K562 (cell line): ENCODE measurements around the gene IMP4. TPM values are rescaled to one million over a fixed set of nuclear protein-coding genes. Genes with fewer than 3 reads are reported as not detected.

ENCODE experiments used
- ATAC-seq: fragments of 200-7000 bp; cut with Tn5 transposase; 3 replicates; pipeline ENCODE4 v1.9.1; 2020; ENCODE audit warnings: moderate library complexity
- BruUV-seq: library from RNA; stranded (reverse); fragments of 400-500 nt; replicated peaks from 2 replicates; lab custom pipeline; 2021; lab: Mats Ljungman, UMichigan
- CTCF ChIA-PET: fragments of 300-600 bp; formaldehyde crosslinking; extraction: SDS; loops from one replicate; lab custom pipeline; 2021; ENCODE audit warnings: low intra/inter-chr PET ratio; lab: Yijun Ruan, JAX
- POLR2A ChIA-PET: fragments of 300-600, 350-650 bp; sonication (Branson Sonifier 250); formaldehyde crosslinking; extraction: SDS; loops from one replicate; lab custom pipeline; 2021; ENCODE audit warnings: antibody characterized with exemption, inconsistent platforms; lab: Yijun Ruan, JAX
- DNase-seq, 4 experiments: peaks; one replicate each; pipeline versions ENCODE4 v3.0.0 to v3.0.0-alpha.2; 2011 to 2018; ENCODE audit warnings: low spot score in 3 of 4, mixed read lengths in 3 of 4; ENCODE audit errors: extremely low read depth in 1 of 4
- FAIRE-seq: peaks from 2 replicates; lab custom pipeline; 2011; peaks lifted over from hg19 to GRCh38; lab: Jason Lieb, UNC
- H2AFZ ChIP-seq: 2 replicates; pipeline ENCODE4 v1.6.0; 2011; ENCODE audit warnings: low read depth, low read length, control low read depth, inconsistent platforms
- H3K27ac ChIP-seq: fragments of 200-600 bp; 3 replicates; pipeline ENCODE4 v1.8.0; 2011; ENCODE audit warnings: low read depth, mild to moderate bottlenecking, control low read depth, inconsistent platforms, low read length, moderate library complexity, mixed read lengths; ENCODE audit errors: extremely low read depth
- H3K27me3 ChIP-seq, 2 experiments: fragments of 300-600 bp in 1 of 2; 2 replicates in 1 of 2; 3 replicates in 1 of 2; pipeline versions ENCODE4 v1.6.0 to v1.8.0; 2011; ENCODE audit warnings: inconsistent platforms in 2 of 2, low read length in 2 of 2, mild to moderate bottlenecking in 1 of 2, mixed read lengths in 1 of 2, moderate library complexity in 1 of 2; ENCODE audit not compliant: control insufficient read depth in 2 of 2, insufficient read depth in 2 of 2
- H3K36me3 ChIP-seq: fragments of 300-600 bp; 3 replicates; pipeline ENCODE4 v1.8.0; 2011; ENCODE audit warnings: mild to moderate bottlenecking, low read length, inconsistent platforms; ENCODE audit not compliant: control insufficient read depth, insufficient read depth
- H3K4me1 ChIP-seq, 2 experiments: fragments of 200-600 bp in 1 of 2; replicated peaks in 1 of 2; 2 replicates in 1 of 2; 3 replicates in 1 of 2; pipeline versions ENCODE4 v1.5.1 to v1.8.0; 2011; ENCODE audit warnings: inconsistent platforms in 2 of 2, low read length in 2 of 2, mild to moderate bottlenecking in 1 of 2, mixed read lengths in 1 of 2, moderate library complexity in 1 of 2; ENCODE audit not compliant: control insufficient read depth in 2 of 2, insufficient read depth in 2 of 2
- H3K4me2 ChIP-seq: 2 replicates; pipeline ENCODE4 v1.6.1; 2011; ENCODE audit warnings: low read length, control low read depth, inconsistent platforms, mixed read lengths; ENCODE audit not compliant: insufficient read depth
- H3K4me3 ChIP-seq: fragments of 200-600 bp; sonication (generic), shearing (Covaris generic); 2 replicates; pipeline ENCODE4 v1.5.1; 2016; ENCODE audit warnings: control low read depth, inconsistent platforms
- H3K79me2 ChIP-seq: fragments of 200-600 bp; 3 replicates; pipeline ENCODE4 v1.8.0; 2011; ENCODE audit warnings: low read length, inconsistent platforms; ENCODE audit not compliant: control insufficient read depth, insufficient read depth
- H3K9ac ChIP-seq, 2 experiments: 2 replicates each; pipeline versions ENCODE4 v1.6.0 to v1.6.1; 2011; ENCODE audit warnings: low read depth in 2 of 2, low read length in 2 of 2, control low read depth in 1 of 2, inconsistent platforms in 1 of 2, mild to moderate bottlenecking in 1 of 2, mixed read lengths in 1 of 2; ENCODE audit not compliant: insufficient read depth in 1 of 2
- H3K9me1 ChIP-seq: one replicate; pipeline ENCODE4 v1.6.0; 2011; ENCODE audit warnings: inconsistent platforms, mild to moderate bottlenecking, low read length, moderate library complexity; ENCODE audit not compliant: control insufficient read depth, insufficient read depth
- H3K9me3 ChIP-seq: replicated peaks from 2 replicates; pipeline ENCODE4 v1.5.1; 2011; ENCODE audit warnings: low read depth, low read length, inconsistent platforms; ENCODE audit not compliant: control insufficient read depth, insufficient read depth
- H4K20me1 ChIP-seq: replicated peaks from 2 replicates; pipeline ENCODE4 v1.6.1; 2011; ENCODE audit warnings: low read length, inconsistent platforms, mixed read lengths; ENCODE audit not compliant: control insufficient read depth, insufficient read depth
- CBFA2T3 ChIP-seq: fragments of 450-650 bp; IDR thresholded peaks from 2 replicates; pipeline ENCODE4 v1.6.1; 2017
- ETS2 ChIP-seq: IDR thresholded peaks from 2 replicates; pipeline ENCODE4 v1.6.1; 2016; ENCODE audit warnings: borderline replicate concordance, missing genetic modification characterization, mild to moderate bottlenecking, moderate library complexity, missing compliant biosample characterization; ENCODE audit not compliant: poor library complexity, severe bottlenecking
- HEY1 ChIP-seq: fragments of 250-450 bp; sonication (Bioruptor Pico); IDR thresholded peaks from 2 replicates; pipeline ENCODE4 v1.5.0; 2020; ENCODE audit warnings: mild to moderate bottlenecking, moderate library complexity, borderline replicate concordance
- MBD2 ChIP-seq: sonication (generic); IDR thresholded peaks from 2 replicates; pipeline ENCODE4 v1.6.1; 2016; ENCODE audit warnings: low read depth, borderline replicate concordance
- NFATC3 ChIP-seq: fragments of 450-650 bp; IDR thresholded peaks from 2 replicates; pipeline ENCODE4 v1.6.1; 2017; ENCODE audit warnings: mild to moderate bottlenecking
- PCBP1 ChIP-seq: fragments of 200-400 bp; formaldehyde crosslinking; IDR thresholded peaks from 2 replicates; pipeline ENCODE4 v1.6.1; 2018; ENCODE audit warnings: mild to moderate bottlenecking, low read depth, low read length; ENCODE audit not compliant: poor library complexity, severe bottlenecking
- ZNF24 ChIP-seq: fragments of 450-650 bp; IDR thresholded peaks from 2 replicates; pipeline ENCODE4 v1.6.1; 2016
- WGBS: fragments of 100-300 bp; shearing (Covaris generic); methylation state at CpG from one replicate; pipeline ENCODE4 v1.1.6; 2016; ENCODE audit warnings: low coverage, mixed read lengths; ENCODE audit not compliant: insufficient coverage; ENCODE audit errors: missing lambda C conversion rate; 5-methylcytosine and 5-hydroxymethylcytosine counted together
- in situ Hi-C: fragments of 300-500 bp; cut with MboI; formaldehyde crosslinking; loops from 4 replicates; pipeline ENCODE4 v1.15.0; 2018; ENCODE audit warnings: inconsistent platforms, mixed read lengths
- intact Hi-C: fragments of 100-400 bp; cut with micrococcal nuclease; formaldehyde crosslinking; loops from 2 replicates; pipeline ENCODE4 v1.14.2; 2022
- polyA plus RNA-seq, 8 experiments: library from polyadenylated mRNA; depleted of rRNA in 4 of 8; stranded (reverse) in 5 of 8; unstranded in 3 of 8; fragments of >200 nt; fragmentation: Nextera tagmentation in 2 of 8; fragmentation: Illumina TruSeq in 1 of 8; extraction: Ambion mirVana in 2 of 8; extraction: Trizol in 1 of 8; gene quantifications; 2 replicates each; pipeline versions ENCODE4 v1.2.1 to v1.2.3, GENCODE V29; 2011 to 2014; ENCODE audit warnings: inconsistent platforms in 1 of 8, missing spikeins in 1 of 8
- total RNA-seq, 7 experiments: library from RNA; depleted of rRNA in 6 of 7; stranded (reverse); fragments of >200 nt in 6 of 7; fragmentation: Illumina TruSeq in 2 of 7; extraction: Trizol in 2 of 7; gene quantifications; 2 replicates each; pipeline versions ENCODE4 v1.2.1 to v1.2.3, GENCODE V29; 2011 to 2021; ENCODE audit warnings: low replicate concordance in 1 of 7
- TF ChIP-seq, protein P1 (sequence below): fragments of 450-650 bp; conservative IDR thresholded peaks from 2 replicates; pipeline ENCODE4 v1.6.1; 2016; ENCODE audit warnings: missing genetic modification characterization, low read depth, mild to moderate bottlenecking, missing compliant biosample characterization, moderate library complexity

IMP4 gene
- total and polyA plus RNA-seq, 9 of the 15 experiments (the other 6 are each of a cell fraction or from before 2014, with no cell fraction given) = 35.4 to 209 (median 100.0) TPM

DNA sequence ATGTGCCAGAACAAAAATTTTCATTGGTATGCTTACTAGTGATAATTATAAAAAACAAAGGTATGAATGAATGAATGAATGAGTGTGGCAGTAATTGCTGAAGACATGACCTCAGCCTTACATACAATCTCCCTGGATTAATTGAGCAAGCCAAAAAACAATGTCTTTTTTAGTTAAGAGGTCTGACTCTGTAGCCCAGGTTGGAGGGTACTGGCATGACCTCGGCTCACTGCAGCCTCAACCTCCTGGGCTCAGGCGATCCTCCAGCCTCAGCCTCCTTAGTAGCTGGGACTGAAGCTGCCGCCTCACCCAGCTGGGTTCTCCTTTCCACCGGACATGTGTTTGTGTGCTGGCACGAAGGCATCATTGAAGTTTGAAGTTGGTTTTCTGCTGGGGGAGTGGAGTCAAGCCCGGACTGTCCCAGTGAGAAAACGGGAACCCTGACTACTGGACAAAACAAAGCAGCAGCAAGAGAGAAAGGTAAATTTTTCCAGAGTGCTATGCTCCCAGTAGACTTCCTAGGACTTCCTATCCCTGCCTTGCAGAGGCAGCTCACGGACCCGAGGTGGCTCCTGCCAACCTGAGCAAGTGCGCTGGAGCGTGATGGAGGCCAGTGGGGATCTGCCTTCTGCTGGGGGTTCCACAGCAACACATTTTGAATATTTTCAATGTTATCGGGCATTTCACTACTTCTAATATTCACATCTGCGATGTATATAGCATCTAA is 6.4 kb upstream of the IMP4 start:
- H3K4me3 ChIP-seq = peak overlapping the region; percentile 19; the same call in 1 of the 2 replicates
- H3K9me3 ChIP-seq = no peaks in the 10 kb centered on the region
- H3K27me3 ChIP-seq = no peaks in the 10 kb centered on the region
- no peak overlapping the region for H3K27ac ChIP-seq
- no peaks in the 10 kb centered on the region for H4K20me1 ChIP-seq
- no peak for DNase-seq
- no peak for ATAC-seq
- peak overlapping the region; percentile 83 for H2AFZ ChIP-seq
- intact Hi-C loops (no loop called here), in situ Hi-C loops (loop anchor here (5.0 to 25.0 kb wide), 3 partner anchors 154 to 1176 kb away; partner anchors contain the start of genes MZT2B and SMPD4)
- peak overlapping the region; percentile 77 for H3K4me2 ChIP-seq
- H3K36me3 ChIP-seq = peaks cover 20% of the 10 kb centered on the region
- peak overlapping the region; percentile 25 to 46; a peak in 1 of 4 replicates for H3K9ac ChIP-seq
- no peaks in the 10 kb centered on the region for H3K9me1 ChIP-seq
- H3K79me2 ChIP-seq = peaks cover 16% of the 10 kb centered on the region
- 54% methylated on average over 13 of the region's 13 CpGs for WGBS
- no peak for FAIRE-seq
- CTCF ChIA-PET = interaction anchor here (0.5 to 0.6 kb wide), 2 partner anchors 156 to 180 kb away, joined by 3 to 4 read pairs; no protein-coding TSS in a partner anchor
- no peak for TF ChIP-seq MBD2
- no peak for TF ChIP-seq ETS2
- TF ChIP-seq, protein P1, sequence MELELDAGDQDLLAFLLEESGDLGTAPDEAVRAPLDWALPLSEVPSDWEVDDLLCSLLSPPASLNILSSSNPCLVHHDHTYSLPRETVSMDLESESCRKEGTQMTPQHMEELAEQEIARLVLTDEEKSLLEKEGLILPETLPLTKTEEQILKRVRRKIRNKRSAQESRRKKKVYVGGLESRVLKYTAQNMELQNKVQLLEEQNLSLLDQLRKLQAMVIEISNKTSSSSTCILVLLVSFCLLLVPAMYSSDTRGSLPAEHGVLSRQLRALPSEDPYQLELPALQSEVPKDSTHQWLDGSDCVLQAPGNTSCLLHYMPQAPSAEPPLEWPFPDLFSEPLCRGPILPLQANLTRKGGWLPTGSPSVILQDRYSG (tag) = no peak
- no peak for TF ChIP-seq PCBP1
- TF ChIP-seq HEY1 (CRISPR knock-in tag) = no peak
- TF ChIP-seq CBFA2T3 = no peak
- TF ChIP-seq ZNF24 = peak; percentile 63; the same call in 1 of the 2 replicates
- no peak for TF ChIP-seq NFATC3
- BruUV-seq = no TSS peak
- peaks cover 32 to 51% of the 10 kb centered on the region in 2 experiments for H3K4me1 ChIP-seq
- POLR2A ChIA-PET = interaction anchor here (0.7 to 1.8 kb wide), 3 partner anchors 18 to 155 kb away, joined by 3 to 7 read pairs (median 3); partner anchors contain the start of genes PTPN18 and SMPD4
